NCI-H345 treated with DMSO at 0.1 percent for 48 hours (cell line): ENCODE measurements around the gene OSTM1.
"Not testable (repeated sequence)": the region's sequence is repeated elsewhere in the genome, so short reads cannot be mapped to it uniquely, and the experiment has no call there.

ENCODE experiments used
- DNase-seq: peaks from one replicate; lab custom pipeline; 2025; ENCODE audit not compliant: unreplicated experiment; lab: John Stamatoyannopoulos, UW

Gene OSTM1

GRCh38 chr6:108024427-108025073 lies 50.0 kb downstream of the OSTM1 start:
- DNase-seq = no peak

GRCh38 chr6:108020472-108021116 lies 53.9 kb downstream of the OSTM1 start:
- DNase-seq = no peak

- not testable (repeated sequence) for DNase-seq
Observed at GRCh38 chr6:108016283-108016682, 58.3 kb downstream of the OSTM1 start.

- DNase-seq = no peak
Observed at GRCh38 chr6:108013787-108014439, 60.6 kb downstream of the OSTM1 start.

- DNase-seq = no peak
Observed at GRCh38 chr6:108009894-108010293, 64.6 kb downstream of the OSTM1 start.

- not testable (repeated sequence) for DNase-seq
Observed at GRCh38 chr6:108009258-108009657, 65.3 kb downstream of the OSTM1 start.

- DNase-seq = no peak
Observed at GRCh38 chr6:108008363-108008762, 66.2 kb downstream of the OSTM1 start.

GRCh38 chr6:108005961-108006360 lies 68.6 kb downstream of the OSTM1 start:
- no peak for DNase-seq

- no peak for DNase-seq
Observed at GRCh38 chr6:108004861-108005260, 69.7 kb downstream of the OSTM1 start.

- DNase-seq = no peak
Observed at GRCh38 chr6:108002365-108003221, 71.9 kb downstream of the OSTM1 start.

- DNase-seq = no peak
Observed at GRCh38 chr6:108001696-108002231, 72.8 kb downstream of the OSTM1 start.

GRCh38 chr6:108000259-108000658 lies 74.3 kb downstream of the OSTM1 start:
- DNase-seq = not testable (repeated sequence)

GRCh38 chr6:107999341-107999740 lies 75.2 kb downstream of the OSTM1 start:
- DNase-seq = no peak

GRCh38 chr6:107991772-107992550 lies 82.6 kb downstream of the OSTM1 start:
- DNase-seq = no peak
